Upper lobe of left lung (tissue), 4 donors: ENCODE results near the gene SPINK6.

Experiments
- CTCF ChIP-seq, 6 experiments: fragments of 450-650 bp in 4 of 6; fragments of 200-600 bp in 2 of 6; sonication (generic) in 2 of 6; IDR thresholded peaks; one replicate each; pipeline ENCODE4 v1.5.1; 2016 to 2019; ENCODE audit warnings: antibody characterized with exemption in 6 of 6
- EP300 ChIP-seq, 4 donors: sonication (generic); formaldehyde crosslinking; IDR thresholded peaks; one replicate each; pipeline ENCODE4 v1.5.1; 2017; ENCODE audit warnings: antibody characterized with exemption in 4 of 4, control low read depth in 2 of 4
- POLR2A ChIP-seq, 4 donors: fragments of 450-650 bp; IDR thresholded peaks; one replicate each; pipeline ENCODE4 v1.5.1; 2016 to 2017; ENCODE audit warnings: antibody characterized with exemption in 4 of 4, mild to moderate bottlenecking in 2 of 4
- POLR2AphosphoS5 ChIP-seq, 2 donors: sonication (generic); formaldehyde crosslinking; IDR thresholded peaks; one replicate each; pipeline ENCODE4 v1.5.1; 2017; ENCODE audit warnings: antibody characterized with exemption in 2 of 2

- TF ChIP-seq CTCF (IDR thresholded peaks at IDR 0.05) (no peak), POLR2A (IDR thresholded peaks at IDR 0.05) (no peak), EP300 (IDR thresholded peaks at IDR 0.05) (no peak), POLR2AphosphoS5 (IDR thresholded peaks at IDR 0.05) (no peak)
Observed at GRCh38 chr5:148221508-148221907, 18.7 kb downstream of the SPINK6 start.
